GM12875 (cell line): ENCODE measurements around the gene DENND4B.

Source experiments
- H3K4me3 ChIP-seq: one replicate; pipeline ENCODE4 v1.5.1; 2011; ENCODE audit warnings: low read depth, low read length, control low read depth
- CTCF ChIP-seq: IDR thresholded peaks from 2 replicates; pipeline ENCODE4 v1.5.1; 2011; ENCODE audit warnings: low read depth, mild to moderate bottlenecking, control low read depth, inconsistent platforms, low read length, moderate library complexity, borderline replicate concordance; ENCODE audit not compliant: insufficient read depth

DENND4B gene

GRCh38 chr1:153886127-153886526, 60.4 kb downstream of the DENND4B start:
- H3K4me3 ChIP-seq: no peak overlapping the region
- no peak for TF ChIP-seq CTCF

GRCh38 chr1:153883223-153883622, 63.3 kb downstream of the DENND4B start:
- H3K4me3 ChIP-seq: no peak overlapping the region
- TF ChIP-seq CTCF: no peak

GRCh38 chr1:153882296-153882912, 64.1 kb downstream of the DENND4B start:
- H3K4me3 ChIP-seq: no peak overlapping the region
- TF ChIP-seq CTCF: no peak

GRCh38 chr1:153881751-153882150, 64.8 kb downstream of the DENND4B start:
- TF ChIP-seq CTCF: no peak

GRCh38 chr1:153880962-153881361, 65.6 kb downstream of the DENND4B start:
- H3K4me3 ChIP-seq: no peak overlapping the region
- TF ChIP-seq CTCF: no peak

More at GRCh38 chr1:153881751-153882150, 64.8 kb downstream of the DENND4B start:
- no peak overlapping the region for H3K4me3 ChIP-seq

- TF ChIP-seq CTCF: no peak
- no peak overlapping the region for H3K4me3 ChIP-seq
Measured at GRCh38 chr1:153880024-153880423, 66.5 kb downstream of the DENND4B start.
